Measurements from ENCODE around the gene GAB4.

DNA sequence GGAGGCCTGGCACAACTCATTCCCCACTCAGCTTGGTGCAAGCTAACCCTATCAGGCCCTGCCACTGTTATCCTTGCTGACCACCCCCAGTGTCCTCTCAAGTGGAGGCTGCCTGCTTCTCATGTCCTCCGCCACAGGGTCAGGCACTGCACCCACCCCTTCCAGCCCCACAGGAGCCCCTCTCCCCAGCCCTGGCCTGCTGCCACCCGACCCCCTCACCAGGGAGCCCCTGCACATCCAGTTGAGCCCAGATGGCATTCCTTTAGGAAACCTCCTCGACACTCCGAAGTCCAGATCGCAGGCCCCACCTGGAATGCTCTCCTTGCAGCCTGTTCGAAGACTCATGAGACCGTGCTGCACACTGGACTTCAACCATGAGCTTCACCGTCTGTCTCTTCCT, 48.8 kb upstream of the GAB4 start:
- TF ChIP-seq, protein P1, sequence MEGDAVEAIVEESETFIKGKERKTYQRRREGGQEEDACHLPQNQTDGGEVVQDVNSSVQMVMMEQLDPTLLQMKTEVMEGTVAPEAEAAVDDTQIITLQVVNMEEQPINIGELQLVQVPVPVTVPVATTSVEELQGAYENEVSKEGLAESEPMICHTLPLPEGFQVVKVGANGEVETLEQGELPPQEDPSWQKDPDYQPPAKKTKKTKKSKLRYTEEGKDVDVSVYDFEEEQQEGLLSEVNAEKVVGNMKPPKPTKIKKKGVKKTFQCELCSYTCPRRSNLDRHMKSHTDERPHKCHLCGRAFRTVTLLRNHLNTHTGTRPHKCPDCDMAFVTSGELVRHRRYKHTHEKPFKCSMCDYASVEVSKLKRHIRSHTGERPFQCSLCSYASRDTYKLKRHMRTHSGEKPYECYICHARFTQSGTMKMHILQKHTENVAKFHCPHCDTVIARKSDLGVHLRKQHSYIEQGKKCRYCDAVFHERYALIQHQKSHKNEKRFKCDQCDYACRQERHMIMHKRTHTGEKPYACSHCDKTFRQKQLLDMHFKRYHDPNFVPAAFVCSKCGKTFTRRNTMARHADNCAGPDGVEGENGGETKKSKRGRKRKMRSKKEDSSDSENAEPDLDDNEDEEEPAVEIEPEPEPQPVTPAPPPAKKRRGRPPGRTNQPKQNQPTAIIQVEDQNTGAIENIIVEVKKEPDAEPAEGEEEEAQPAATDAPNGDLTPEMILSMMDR (IDR thresholded peaks at IDR 0.05): no peak
- TF ChIP-seq, protein P2, sequence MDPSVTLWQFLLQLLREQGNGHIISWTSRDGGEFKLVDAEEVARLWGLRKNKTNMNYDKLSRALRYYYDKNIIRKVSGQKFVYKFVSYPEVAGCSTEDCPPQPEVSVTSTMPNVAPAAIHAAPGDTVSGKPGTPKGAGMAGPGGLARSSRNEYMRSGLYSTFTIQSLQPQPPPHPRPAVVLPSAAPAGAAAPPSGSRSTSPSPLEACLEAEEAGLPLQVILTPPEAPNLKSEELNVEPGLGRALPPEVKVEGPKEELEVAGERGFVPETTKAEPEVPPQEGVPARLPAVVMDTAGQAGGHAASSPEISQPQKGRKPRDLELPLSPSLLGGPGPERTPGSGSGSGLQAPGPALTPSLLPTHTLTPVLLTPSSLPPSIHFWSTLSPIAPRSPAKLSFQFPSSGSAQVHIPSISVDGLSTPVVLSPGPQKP (IDR thresholded peaks at IDR 0.05; ENCODE audit: low read depth, low read length): no peak
- TF ChIP-seq, protein P3, sequence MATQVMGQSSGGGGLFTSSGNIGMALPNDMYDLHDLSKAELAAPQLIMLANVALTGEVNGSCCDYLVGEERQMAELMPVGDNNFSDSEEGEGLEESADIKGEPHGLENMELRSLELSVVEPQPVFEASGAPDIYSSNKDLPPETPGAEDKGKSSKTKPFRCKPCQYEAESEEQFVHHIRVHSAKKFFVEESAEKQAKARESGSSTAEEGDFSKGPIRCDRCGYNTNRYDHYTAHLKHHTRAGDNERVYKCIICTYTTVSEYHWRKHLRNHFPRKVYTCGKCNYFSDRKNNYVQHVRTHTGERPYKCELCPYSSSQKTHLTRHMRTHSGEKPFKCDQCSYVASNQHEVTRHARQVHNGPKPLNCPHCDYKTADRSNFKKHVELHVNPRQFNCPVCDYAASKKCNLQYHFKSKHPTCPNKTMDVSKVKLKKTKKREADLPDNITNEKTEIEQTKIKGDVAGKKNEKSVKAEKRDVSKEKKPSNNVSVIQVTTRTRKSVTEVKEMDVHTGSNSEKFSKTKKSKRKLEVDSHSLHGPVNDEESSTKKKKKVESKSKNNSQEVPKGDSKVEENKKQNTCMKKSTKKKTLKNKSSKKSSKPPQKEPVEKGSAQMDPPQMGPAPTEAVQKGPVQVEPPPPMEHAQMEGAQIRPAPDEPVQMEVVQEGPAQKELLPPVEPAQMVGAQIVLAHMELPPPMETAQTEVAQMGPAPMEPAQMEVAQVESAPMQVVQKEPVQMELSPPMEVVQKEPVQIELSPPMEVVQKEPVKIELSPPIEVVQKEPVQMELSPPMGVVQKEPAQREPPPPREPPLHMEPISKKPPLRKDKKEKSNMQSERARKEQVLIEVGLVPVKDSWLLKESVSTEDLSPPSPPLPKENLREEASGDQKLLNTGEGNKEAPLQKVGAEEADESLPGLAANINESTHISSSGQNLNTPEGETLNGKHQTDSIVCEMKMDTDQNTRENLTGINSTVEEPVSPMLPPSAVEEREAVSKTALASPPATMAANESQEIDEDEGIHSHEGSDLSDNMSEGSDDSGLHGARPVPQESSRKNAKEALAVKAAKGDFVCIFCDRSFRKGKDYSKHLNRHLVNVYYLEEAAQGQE (IDR thresholded peaks at IDR 0.05): no peak
- no peak for TF ChIP-seq BHLHE40 (IDR thresholded peaks at IDR 0.05; ENCODE audit: low read depth, low read length)
- TF ChIP-seq KDM1A (IDR thresholded peaks at IDR 0.05; ENCODE audit: low read depth): no peak
- TF ChIP-seq EP300 (IDR thresholded peaks at IDR 0.05): no peak
- TF ChIP-seq, protein P4, sequence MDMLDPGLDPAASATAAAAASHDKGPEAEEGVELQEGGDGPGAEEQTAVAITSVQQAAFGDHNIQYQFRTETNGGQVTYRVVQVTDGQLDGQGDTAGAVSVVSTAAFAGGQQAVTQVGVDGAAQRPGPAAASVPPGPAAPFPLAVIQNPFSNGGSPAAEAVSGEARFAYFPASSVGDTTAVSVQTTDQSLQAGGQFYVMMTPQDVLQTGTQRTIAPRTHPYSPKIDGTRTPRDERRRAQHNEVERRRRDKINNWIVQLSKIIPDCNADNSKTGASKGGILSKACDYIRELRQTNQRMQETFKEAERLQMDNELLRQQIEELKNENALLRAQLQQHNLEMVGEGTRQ (IDR thresholded peaks at IDR 0.05): no peak
- TF ChIP-seq, protein P5, sequence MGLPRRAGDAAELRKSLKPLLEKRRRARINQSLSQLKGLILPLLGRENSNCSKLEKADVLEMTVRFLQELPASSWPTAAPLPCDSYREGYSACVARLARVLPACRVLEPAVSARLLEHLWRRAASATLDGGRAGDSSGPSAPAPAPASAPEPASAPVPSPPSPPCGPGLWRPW (IDR thresholded peaks at IDR 0.05): no peak
- TF ChIP-seq NPAS2 (CRISPR knock-in tag; IDR thresholded peaks at IDR 0.05; ENCODE audit: borderline replicate concordance): no peak
- no peak for TF ChIP-seq MAZ (IDR thresholded peaks at IDR 0.05; ENCODE audit: borderline replicate concordance, low read depth, low read length)

Measured in A549 (cell line).